HEK293 (cell line): ENCODE data around the gene INPP1.

Experiments
- CTCF ChIP-seq: fragments of 450-650 bp; formaldehyde crosslinking; IDR thresholded peaks from 2 replicates; pipeline ENCODE4 v1.5.1; 2016; ENCODE audit warnings: missing biosample characterization, missing genetic modification characterization
- ZBTB17 ChIP-seq: fragments of 450-650 bp; formaldehyde crosslinking; IDR thresholded peaks from 2 replicates; pipeline ENCODE4 v1.5.1; 2016; ENCODE audit warnings: missing biosample characterization, missing genetic modification characterization
- ZNF274 ChIP-seq, 2 experiments: fragments of 200-500 bp in 1 of 2; fragments of 450-650 bp in 1 of 2; sonication (Bioruptor generic) in 1 of 2; formaldehyde crosslinking in 1 of 2; IDR thresholded peaks; 2 replicates each; pipeline versions ENCODE4 v1.5.1 to v1.6.1; 2014 to 2016; ENCODE audit warnings: borderline replicate concordance in 1 of 2, inconsistent platforms in 1 of 2, low read length in 1 of 2, missing biosample characterization in 1 of 2, missing genetic modification characterization in 1 of 2
- ZNF362 ChIP-seq: fragments of 450-650 bp; formaldehyde crosslinking; IDR thresholded peaks from 2 replicates; pipeline ENCODE4 v1.5.1; 2016; ENCODE audit warnings: missing biosample characterization, missing genetic modification characterization
- ZNF707 ChIP-seq: fragments of 450-650 bp; formaldehyde crosslinking; IDR thresholded peaks from 2 replicates; pipeline ENCODE4 v1.5.1; 2016; ENCODE audit warnings: missing biosample characterization, missing genetic modification characterization

GRCh38 chr2:190378880-190379237 lies 35.5 kb downstream of the INPP1 start:
- TF ChIP-seq ZNF362 (tag by site-specific recombination) (no peak), CTCF (tag by site-specific recombination) (no peak), ZNF707 (tag by site-specific recombination) (no peak), ZBTB17 (tag by site-specific recombination) (no peak), ZNF274 (IDR thresholded peaks at IDR 0.05; ENCODE audit: low read length) (no peak), ZNF274 (tag by site-specific recombination; IDR thresholded peaks at IDR 0.05; ENCODE audit: borderline replicate concordance) (no peak)
